HUES64 (cell line): ENCODE measurements around the gene FUCA2.
A peak's percentile ranks its signal among the peaks of the same experiment; 100 is the strongest.
"Not testable (repeated sequence)": the region's sequence is repeated elsewhere in the genome, so short reads cannot be mapped to it uniquely, and the experiment has no call there.

ENCODE experiments used
- H3K27ac ChIP-seq: 2 replicates; pipeline ENCODE4 v1.7.0; 2013; ENCODE audit warnings: low read depth, low read length, inconsistent platforms
- H3K27me3 ChIP-seq: 2 replicates; pipeline ENCODE4 v1.6.1; 2013; ENCODE audit warnings: mild to moderate bottlenecking, low read length; ENCODE audit not compliant: insufficient read depth
- H3K36me3 ChIP-seq: 2 replicates; pipeline ENCODE4 v1.6.1; 2013; ENCODE audit warnings: mild to moderate bottlenecking, low read length; ENCODE audit not compliant: insufficient read depth
- H3K4me1 ChIP-seq: 2 replicates; pipeline ENCODE4 v1.6.1; 2013; ENCODE audit warnings: mild to moderate bottlenecking, low read length, moderate library complexity; ENCODE audit not compliant: insufficient read depth
- H3K4me3 ChIP-seq: 2 replicates; pipeline ENCODE4 v1.5.1; 2013; ENCODE audit warnings: mild to moderate bottlenecking, low read length, moderate library complexity
- H3K9ac ChIP-seq: 2 replicates; pipeline ENCODE4 v1.6.1; 2013; ENCODE audit warnings: mild to moderate bottlenecking, low read depth, low read length
- H3K9me3 ChIP-seq: 2 replicates; pipeline ENCODE4 v1.6.1; 2013; ENCODE audit warnings: low read depth, low read length; ENCODE audit not compliant: insufficient read depth
- WGBS: fragments of 150-250, 120-280 bp; methylation state at CpG from one replicate; pipeline ENCODE4 v1.1.7; 2013; ENCODE audit warnings: missing lambda C conversion rate; 5-methylcytosine and 5-hydroxymethylcytosine counted together

FUCA2 gene

DNA sequence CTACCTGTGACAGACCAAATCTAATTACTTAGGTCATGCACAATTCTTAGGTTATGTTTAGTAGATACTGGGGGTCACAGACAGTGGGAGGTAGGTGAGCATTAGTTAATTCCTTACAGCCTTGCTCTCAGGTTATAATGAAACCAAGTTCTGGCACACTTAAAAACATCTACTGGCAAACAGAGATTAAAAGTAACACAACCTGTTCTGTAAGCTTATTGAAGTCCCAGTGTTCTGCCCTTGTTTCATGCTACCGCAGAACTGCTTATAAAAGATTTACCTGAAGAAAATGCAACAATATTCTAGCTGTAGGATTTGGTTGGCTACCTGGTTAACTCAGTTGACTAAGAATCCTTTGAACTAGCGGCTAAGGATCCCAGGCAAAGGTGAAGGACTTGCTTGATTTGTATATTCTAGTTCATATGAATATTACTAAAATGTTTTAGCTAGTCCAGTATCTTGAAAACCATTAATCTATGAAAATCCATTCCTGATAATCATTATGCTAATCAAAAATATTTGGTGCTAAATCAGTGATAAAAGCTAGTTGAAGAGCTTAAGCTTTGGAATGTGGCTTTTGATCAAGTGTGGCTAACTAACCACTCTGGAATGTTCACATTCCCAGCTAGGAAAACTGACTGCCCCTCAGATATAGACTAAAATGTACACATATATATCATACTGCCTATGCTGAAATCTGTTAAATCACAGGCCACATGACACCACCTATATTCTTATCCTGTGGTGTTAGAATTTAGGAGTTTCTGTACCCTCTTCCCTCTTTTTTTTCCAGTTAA lies 53.8 kb downstream of the FUCA2 start:
- WGBS: 71% methylated on average over 2 of the region's 2 CpGs
- H3K9me3 ChIP-seq: no peaks in the 10 kb centered on the region
- H3K4me3 ChIP-seq: no peak overlapping the region
- H3K27ac ChIP-seq: no peak overlapping the region
- peaks cover 3% of the 10 kb centered on the region; the same call in 1 of the 2 replicates for H3K4me1 ChIP-seq
- no peaks in the 10 kb centered on the region for H3K27me3 ChIP-seq
- peaks cover 8% of the 10 kb centered on the region for H3K36me3 ChIP-seq
- no peak overlapping the region; the same call in 1 of the 2 replicates for H3K9ac ChIP-seq

- Histone ChIP-seq H3K27ac (no peak overlapping the region), H3K9ac (peak overlapping the region; percentile 94)
- 81% methylated on average over 3 of the region's 4 CpGs for WGBS
Measured at GRCh38 chr6:143451531-143451930, 60.0 kb downstream of the FUCA2 start.

GRCh38 chr6:143450453-143451371 lies 60.8 kb downstream of the FUCA2 start, which contains the start of the genes ADAT2 and PEX3:
TSS of gene ADAT2 (minus strand) at chr6:143450695. CDS start at chr6:143450658, 37 bp downstream.
TSS of gene PEX3 (plus strand) at chr6:143450805. CDS start at chr6:143451043, 238 bp downstream.
- H3K27me3 ChIP-seq: no peaks in the 10 kb centered on the region
- peak within 1 kb of the TSS; percentile 94 for H3K9ac ChIP-seq
- H3K4me1 ChIP-seq: 0 out of 2 replicates have a peak, but pooled peaks cover 3% of the 10 kb centered on the region
- peak within 1 kb of the TSS; percentile 82 for H3K4me3 ChIP-seq
- WGBS: under 1% methylated on average over 56 of the region's 56 CpGs
- H3K9me3 ChIP-seq: no peaks in the 10 kb centered on the region
- peak within 1 kb of the TSS; percentile 11; the same call in 1 of the 2 replicates for H3K27ac ChIP-seq
- H3K36me3 ChIP-seq: no peaks in the 10 kb centered on the region

More at GRCh38 chr6:143451531-143451930, 60.0 kb downstream of the FUCA2 start:
- 0 out of 2 replicates have a peak, but pooled peaks cover 3% of the 10 kb centered on the region for H3K4me1 ChIP-seq
- no peaks in the 10 kb centered on the region for H3K9me3 ChIP-seq
- no peaks in the 10 kb centered on the region for H3K27me3 ChIP-seq
- H3K36me3 ChIP-seq: no peaks in the 10 kb centered on the region
- peak overlapping the region; percentile 82 for H3K4me3 ChIP-seq

GRCh38 chr6:143449714-143450452 lies 61.6 kb downstream of the FUCA2 start:
- WGBS: 7% methylated on average over 16 of the region's 19 CpGs
- Histone ChIP-seq H3K4me3 (peak overlapping the region; percentile 82), H3K27ac (peak overlapping the region; percentile 5; the same call in 1 of the 2 replicates)

DNA sequence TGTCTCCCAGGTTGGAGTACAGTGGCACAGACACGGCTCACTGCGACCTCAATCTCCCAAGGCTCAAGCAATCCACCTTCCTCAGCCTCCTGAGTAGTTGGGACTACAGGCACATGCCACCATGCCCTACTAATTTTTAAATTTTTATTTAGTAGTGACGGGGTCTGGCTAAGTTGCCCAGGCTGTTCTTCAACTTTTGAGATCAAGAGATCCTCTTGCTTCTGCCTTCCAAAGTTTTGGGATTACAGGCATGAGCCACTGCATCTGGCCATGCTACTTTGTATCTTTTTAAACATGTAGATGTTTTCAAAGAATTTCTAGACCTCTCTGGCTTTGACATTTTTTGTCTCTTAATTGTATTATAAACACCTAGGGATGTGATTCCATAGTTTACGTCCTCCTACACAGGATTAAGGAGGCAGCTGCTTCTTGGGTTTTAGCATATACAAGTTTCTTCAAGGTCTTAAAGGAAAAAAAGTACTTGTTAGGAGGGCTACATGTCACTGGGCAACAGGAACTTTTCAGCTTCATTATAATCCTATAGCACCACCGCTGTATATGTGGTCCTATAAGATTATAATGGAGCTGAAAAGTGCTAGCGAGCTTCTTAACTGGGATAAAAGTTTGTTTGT lies 62.3 kb downstream of the FUCA2 start:
- Histone ChIP-seq H3K9ac (peak overlapping the region; percentile 94), H3K4me1 (peaks cover 6% of the 10 kb centered on the region; the same call in 1 of the 2 replicates), H3K27me3 (no peaks in the 10 kb centered on the region), H3K36me3 (0 out of 2 replicates have a peak, but pooled peaks cover under 1% of the 10 kb centered on the region), H3K9me3 (no peaks in the 10 kb centered on the region), H3K27ac (no peak overlapping the region), H3K4me3 (peak overlapping the region; percentile 82)
- WGBS: 79% methylated on average over 6 of the region's 6 CpGs

More at GRCh38 chr6:143449714-143450452, 61.6 kb downstream of the FUCA2 start:
- Histone ChIP-seq H3K4me1 (0 out of 2 replicates have a peak, but pooled peaks cover 3% of the 10 kb centered on the region), H3K9ac (peak overlapping the region; percentile 94), H3K36me3 (no peaks in the 10 kb centered on the region), H3K9me3 (no peaks in the 10 kb centered on the region), H3K27me3 (no peaks in the 10 kb centered on the region)

DNA sequence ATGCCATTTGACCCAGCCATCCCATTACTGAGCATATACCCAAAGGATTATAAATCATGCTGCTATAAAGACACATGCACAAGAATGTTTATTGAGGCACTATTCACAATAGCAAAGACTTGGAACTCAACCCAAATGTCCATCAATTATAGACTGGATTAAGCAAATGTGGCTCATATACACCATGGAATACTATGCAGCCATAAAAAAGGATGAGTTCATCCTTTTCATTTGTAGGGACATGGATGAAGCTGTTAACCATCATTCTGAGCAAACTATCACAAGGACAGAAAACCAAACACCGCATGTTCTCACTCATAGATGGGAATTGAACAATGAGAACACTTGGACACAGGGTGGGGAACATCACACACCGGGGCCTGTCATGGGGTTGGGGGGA lies 63.7 kb downstream of the FUCA2 start:
- not testable (repeated sequence) for H3K27ac ChIP-seq, H3K9ac ChIP-seq, H3K9me3 ChIP-seq, H3K36me3 ChIP-seq, H3K27me3 ChIP-seq, H3K4me3 ChIP-seq
- peaks cover 11% of the 10 kb centered on the region; the same call in 1 of the 2 replicates for H3K4me1 ChIP-seq
- 91% methylated on average over 1 of the region's 2 CpGs for WGBS
